Suprapubic skin (tissue), 3 donors: ENCODE measurements around the gene GALNT9.

ENCODE experiments used
- POLR2AphosphoS5 ChIP-seq, 3 donors: sonication (generic); formaldehyde crosslinking; IDR thresholded peaks; one replicate each; pipeline ENCODE4 v1.6.1; 2017; ENCODE audit warnings: antibody characterized with exemption in 3 of 3
- TF ChIP-seq, protein P1 (sequence below), 2 donors: fragments of 200-600 bp in 1 of 2; fragments of 450-650 bp in 1 of 2; sonication (generic) in 1 of 2; IDR thresholded peaks; one replicate each; pipeline ENCODE4 v1.5.1; 2016 to 2019; ENCODE audit warnings: antibody characterized with exemption in 2 of 2, mild to moderate bottlenecking in 1 of 2, moderate library complexity in 1 of 2

DNA sequence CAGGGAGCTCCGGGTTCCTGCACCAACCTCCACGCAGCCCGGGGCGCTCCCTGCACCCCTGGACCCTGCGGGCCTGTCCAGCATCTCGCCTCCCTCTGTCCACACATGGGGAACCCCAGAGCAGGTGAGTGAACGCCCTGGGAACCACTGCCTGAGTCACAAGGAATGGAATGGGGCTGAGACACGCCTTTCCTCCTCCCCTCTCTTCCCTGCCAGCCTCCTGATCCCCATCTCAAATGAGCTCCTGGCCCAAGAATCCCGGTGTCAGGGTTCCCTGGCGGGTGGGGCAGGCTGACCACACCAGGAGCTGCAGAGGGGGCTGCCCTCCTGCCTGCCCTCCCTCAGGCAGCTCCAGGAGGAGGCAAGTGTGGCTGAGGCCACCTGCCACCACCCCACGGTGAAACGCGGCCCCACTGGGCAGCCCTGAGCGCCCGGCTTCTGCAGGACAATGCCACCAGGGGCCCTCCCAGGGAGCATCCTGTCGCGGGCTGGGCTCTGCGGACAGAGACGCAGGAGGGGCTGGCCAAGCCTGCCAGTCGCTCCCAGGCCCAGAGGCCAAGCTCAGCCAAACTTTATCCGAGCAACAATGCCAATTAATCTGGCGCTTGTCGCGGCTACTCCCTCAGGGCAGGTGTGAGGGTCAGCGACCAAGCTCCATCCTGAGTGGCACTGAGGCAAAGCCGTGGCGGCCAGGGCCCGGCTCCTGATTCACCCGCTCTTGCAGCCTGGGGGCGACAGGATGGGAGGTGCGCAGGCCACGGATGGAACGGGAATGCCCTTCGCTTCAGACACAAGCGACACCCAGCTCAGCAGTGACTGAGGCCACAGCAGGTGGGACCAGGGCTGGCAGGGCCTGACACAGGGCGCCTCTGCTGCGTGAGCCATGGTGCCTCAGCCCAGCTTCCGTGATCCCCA, 44.3 kb downstream of the GALNT9 start:
- TF ChIP-seq, protein P1, sequence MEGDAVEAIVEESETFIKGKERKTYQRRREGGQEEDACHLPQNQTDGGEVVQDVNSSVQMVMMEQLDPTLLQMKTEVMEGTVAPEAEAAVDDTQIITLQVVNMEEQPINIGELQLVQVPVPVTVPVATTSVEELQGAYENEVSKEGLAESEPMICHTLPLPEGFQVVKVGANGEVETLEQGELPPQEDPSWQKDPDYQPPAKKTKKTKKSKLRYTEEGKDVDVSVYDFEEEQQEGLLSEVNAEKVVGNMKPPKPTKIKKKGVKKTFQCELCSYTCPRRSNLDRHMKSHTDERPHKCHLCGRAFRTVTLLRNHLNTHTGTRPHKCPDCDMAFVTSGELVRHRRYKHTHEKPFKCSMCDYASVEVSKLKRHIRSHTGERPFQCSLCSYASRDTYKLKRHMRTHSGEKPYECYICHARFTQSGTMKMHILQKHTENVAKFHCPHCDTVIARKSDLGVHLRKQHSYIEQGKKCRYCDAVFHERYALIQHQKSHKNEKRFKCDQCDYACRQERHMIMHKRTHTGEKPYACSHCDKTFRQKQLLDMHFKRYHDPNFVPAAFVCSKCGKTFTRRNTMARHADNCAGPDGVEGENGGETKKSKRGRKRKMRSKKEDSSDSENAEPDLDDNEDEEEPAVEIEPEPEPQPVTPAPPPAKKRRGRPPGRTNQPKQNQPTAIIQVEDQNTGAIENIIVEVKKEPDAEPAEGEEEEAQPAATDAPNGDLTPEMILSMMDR (IDR thresholded peaks at IDR 0.05): no peak
- TF ChIP-seq POLR2AphosphoS5 (IDR thresholded peaks at IDR 0.05): no peak
